ENCODE results near the gene MORN1. TPM values are rescaled to one million over a fixed set of nuclear protein-coding genes. Genes with fewer than 3 reads are reported as not detected.
A peak's percentile ranks its signal among the peaks of the same experiment; 100 is the strongest.

MORN1 gene
- total RNA-seq, 1 donor from 2014 or later = 4.9 TPM

DNA sequence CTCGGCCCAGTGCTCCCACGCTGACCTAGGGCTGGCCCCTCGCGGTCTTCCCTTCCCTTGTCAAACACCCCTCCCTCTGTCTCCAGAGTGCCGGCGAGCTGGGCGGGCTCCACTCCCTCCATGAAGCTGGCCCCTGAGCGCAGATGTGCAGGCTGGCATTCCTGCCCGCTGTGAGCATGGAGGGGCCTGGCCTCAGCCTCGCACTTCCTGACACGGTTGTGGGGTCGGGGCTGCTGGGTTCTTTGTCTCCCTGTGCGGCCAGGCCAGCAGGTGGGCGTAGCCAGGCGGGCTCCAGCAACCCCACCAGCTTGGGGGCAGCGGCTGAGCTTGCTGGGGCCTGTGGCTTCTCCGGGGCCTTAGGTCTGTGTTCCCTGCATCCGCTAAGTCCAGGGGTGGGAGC, 35.2 kb upstream of the MORN1 start:
- DNase-seq (ENCODE audit: missing footprints) (no peak), ATAC-seq (no peak)
- intact Hi-C loops (cut with DNase I) = no loop called here

DNA sequence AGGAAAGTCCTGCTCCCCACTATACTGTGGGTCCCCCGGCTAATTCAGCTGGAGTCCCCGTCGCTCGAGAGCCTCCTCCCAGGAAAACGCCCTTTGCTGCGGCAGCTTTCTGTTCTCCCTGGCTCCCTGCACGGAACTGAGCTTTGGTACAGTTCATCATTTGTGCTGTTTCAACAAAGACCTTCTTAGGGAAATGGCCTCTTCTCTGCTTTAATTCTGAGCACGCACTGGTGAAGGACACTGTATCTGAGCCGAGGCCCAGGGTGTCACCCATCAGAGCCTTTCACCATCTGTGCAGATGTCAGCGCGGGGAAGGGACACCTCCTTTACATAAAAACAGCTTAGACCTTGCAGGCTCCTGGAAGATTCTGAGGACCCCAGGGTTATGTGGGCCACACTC, 34.5 kb upstream of the MORN1 start:
- intact Hi-C loops (cut with DNase I) = no loop called here
- ATAC-seq (no peak), DNase-seq (ENCODE audit: missing footprints) (no peak)

DNA sequence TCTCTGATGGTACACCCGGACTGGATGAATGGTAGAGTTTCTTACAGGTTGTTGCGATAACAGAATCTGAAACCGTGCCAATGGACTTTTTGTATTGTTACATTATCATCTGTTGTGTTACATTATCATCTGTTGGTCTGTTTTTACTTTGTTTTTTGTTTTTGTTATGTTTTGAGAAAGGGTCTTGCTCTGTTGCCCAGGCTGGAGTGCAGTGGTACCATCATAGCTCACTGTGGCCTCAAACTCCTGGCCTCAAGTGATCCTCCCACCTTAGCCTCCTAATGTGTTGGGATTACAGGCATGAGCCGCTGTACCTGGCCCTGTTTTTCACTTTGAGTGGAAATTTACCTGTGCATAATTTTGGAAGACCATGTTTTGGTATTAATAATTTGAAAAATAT, 31.2 kb upstream of the MORN1 start:
- ATAC-seq (no peak), DNase-seq (ENCODE audit: missing footprints) (no peak)
- intact Hi-C loops (cut with DNase I) = no loop called here

DNA sequence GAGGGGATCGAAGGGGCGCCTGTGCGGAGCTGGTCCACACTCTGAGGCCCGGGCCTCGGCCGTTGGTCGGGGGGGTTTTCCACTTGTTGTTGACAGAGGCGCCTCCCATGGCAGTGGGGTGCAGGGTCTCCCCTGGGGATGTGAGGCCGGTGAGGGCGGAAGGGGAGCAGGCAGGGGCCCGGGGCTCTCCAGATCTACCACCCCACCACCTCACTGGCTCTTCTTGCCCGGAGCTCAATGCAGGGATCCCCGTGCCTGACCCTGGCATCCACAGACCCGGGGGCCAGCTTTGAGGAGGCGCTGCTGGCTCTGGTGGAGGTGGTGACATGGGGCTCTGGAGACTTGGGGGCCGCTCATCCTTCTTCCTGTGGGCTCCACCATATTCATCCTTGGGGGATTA, 28.1 kb upstream of the MORN1 start:
- ATAC-seq = no peak
- intact Hi-C loops (cut with DNase I) = loop anchor here (10.0 kb wide), 2 partner anchors 225 to 1005 kb away; no protein-coding TSS in a partner anchor
- no peak for DNase-seq (ENCODE audit: missing footprints)

GRCh38 chr1:2418791-2419320, 27.5 kb upstream of the MORN1 start:
- ATAC-seq = no peak
- no peak for DNase-seq (ENCODE audit: missing footprints)

DNA sequence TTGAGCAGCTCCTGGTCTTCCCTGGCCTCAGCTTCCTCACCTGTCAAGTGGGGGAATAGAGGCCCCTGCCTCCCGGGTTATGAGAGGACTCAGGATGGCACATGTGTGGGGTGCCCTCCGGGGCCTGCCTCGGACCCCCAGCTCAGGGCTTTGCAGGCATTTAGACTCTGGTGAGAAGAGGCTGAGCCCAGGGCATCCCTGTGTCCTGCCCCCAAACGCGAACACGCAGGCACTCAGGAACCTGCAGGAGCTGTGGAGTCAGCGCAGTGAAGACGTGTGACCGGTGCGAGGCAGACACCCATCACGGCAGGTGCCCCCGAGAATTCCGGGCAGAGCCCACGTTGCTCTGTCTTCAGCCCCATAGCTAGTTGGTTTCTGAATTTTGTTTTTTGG, 26.5 kb upstream of the MORN1 start:
- intact Hi-C loops (cut with DNase I) = loop anchor here (10.0 kb wide), 2 partner anchors 227 to 1007 kb away; no protein-coding TSS in a partner anchor
- ATAC-seq (no peak), DNase-seq (ENCODE audit: missing footprints) (no peak)

More at GRCh38 chr1:2418791-2419320, 27.5 kb upstream of the MORN1 start:
- intact Hi-C loops (cut with DNase I) = loop anchor here (10.0 kb wide), 2 partner anchors 226 to 1006 kb away; no protein-coding TSS in a partner anchor

DNA sequence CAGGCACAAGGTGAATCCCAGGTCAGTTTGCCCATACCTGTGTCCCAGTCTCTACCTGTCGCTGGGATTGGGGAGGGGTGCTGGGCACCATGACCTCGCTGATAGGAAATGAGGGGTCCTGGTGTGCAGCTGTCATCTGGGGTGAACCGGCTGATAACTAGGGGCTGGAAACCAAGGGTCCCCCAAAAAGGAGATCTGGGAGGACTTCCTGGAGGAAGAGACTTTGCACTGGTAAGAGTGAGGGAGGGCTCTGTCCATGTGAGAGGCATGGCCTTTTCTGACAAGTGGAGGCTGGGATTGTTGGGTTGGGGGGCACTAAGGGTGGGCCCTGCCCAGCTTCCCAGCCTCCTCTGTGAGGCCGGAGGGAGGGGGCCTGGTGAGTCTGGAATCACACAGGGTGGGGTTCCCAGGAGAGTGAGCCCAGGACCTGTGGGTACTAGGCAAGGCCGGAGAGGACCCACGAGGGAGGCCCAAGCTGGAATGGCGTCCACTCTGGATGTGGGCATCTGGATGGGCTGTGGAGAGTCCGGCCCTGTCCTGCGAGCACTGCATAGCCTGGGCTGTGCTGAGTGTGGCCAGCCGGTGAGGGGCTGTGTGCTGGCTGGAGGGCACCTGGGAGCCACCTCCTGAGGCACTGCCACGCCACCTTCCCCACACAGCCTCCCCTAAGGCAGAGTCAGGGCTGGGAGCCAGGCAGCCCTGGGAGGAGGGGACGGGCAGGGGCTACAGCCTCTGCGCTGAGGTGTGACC, 25.9 kb upstream of the MORN1 start:
- intact Hi-C loops (cut with DNase I) = loop anchor here (10.0 kb wide), 2 partner anchors 228 to 1008 kb away; no protein-coding TSS in a partner anchor
- DNase-seq (ENCODE audit: missing footprints) (no peak), ATAC-seq (no peak)

GRCh38 chr1:2416403-2416802, 25.0 kb upstream of the MORN1 start:
- intact Hi-C loops (cut with DNase I) = loop anchor here (10.0 kb wide), 2 partner anchors 228 to 1008 kb away; no protein-coding TSS in a partner anchor
- ATAC-seq (no peak), DNase-seq (ENCODE audit: missing footprints) (no peak)

DNA sequence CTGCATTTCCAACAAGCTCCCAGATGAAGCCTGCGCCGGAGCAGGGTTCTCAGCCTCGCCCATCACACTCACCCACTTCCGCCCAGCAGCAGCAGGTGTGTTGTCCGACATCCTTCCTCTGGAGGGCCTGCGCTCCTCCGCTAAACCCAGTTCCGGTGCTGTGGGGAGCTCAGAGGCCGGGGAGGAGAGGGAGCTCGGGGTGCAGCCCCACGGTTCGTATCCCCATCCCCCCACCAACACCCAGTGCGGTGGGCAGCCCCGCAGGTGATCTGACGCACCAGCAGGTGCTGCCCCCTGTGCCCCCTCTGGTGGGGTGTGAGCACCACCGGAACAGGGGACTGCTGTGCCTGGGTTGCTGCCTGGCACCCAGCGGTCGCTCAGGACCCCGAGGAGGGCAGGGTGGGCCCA, 24.5 kb upstream of the MORN1 start:
- no peak for ATAC-seq
- no peak for DNase-seq (ENCODE audit: missing footprints)
- intact Hi-C loops (cut with DNase I) = loop anchor here (2.0 to 10.0 kb wide), 3 partner anchors 229 to 1009 kb away; no protein-coding TSS in a partner anchor

- intact Hi-C loops (cut with DNase I) = loop anchor here (2.0 to 10.0 kb wide), 3 partner anchors 229 to 1009 kb away; no protein-coding TSS in a partner anchor
- DNase-seq (ENCODE audit: missing footprints) = no peak
- no peak for ATAC-seq
These were observed 24.0 kb upstream of the MORN1 start for GRCh38 chr1:2415337-2415736.

- DNase-seq (ENCODE audit: missing footprints) = peak; percentile 89
- ATAC-seq = no peak
- intact Hi-C loops (cut with DNase I) = loop anchor here (1.0 to 10.0 kb wide), 5 partner anchors 113 to 1010 kb away; partner anchors contain the start of gene PANK4
These were observed 23.1 kb upstream of the MORN1 start for GRCh38 chr1:2414297-2414958.

DNA sequence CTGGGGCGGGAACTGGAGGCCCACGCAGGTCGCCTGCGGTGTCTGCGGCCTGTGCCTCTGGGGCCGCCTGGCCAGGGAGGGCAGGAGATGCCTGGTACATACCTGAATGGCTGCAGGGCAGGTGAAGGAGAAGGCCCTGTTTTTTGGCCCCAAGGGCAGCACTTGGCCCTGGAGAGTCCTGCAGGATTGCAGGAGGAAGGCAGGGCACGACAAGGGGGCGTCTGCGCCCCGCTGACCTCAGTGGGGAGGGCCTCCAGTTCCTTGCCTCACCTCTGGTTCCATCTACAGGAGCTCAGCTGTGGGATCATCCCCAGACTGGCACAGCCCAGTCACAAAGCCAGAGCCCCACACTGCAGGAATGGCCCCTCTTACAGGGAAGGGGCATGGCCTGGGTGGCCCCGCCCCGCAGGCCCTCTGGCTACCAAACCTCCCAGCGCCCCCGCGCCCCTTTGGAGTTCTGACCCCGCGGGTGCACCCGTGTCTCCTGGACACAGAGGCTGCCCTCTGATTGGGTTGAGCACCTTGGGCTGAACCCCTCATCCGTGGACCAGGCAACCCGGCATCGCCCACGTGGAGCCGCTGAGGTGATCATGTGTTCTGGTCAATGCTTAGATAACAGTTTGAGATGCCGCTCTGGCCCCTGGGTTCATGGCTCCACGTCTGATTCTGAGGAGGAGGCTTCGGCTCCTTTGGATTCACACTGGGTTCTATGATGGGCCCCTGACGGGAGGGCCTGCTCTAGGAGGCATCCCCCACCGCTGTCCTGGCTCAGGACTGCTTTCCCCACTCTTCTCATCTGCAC, 22.3 kb upstream of the MORN1 start:
- DNase-seq (ENCODE audit: missing footprints) (no peak), ATAC-seq (no peak)
- intact Hi-C loops (cut with DNase I) = loop anchor here (1.0 to 10.0 kb wide), 5 partner anchors 114 to 1011 kb away; partner anchors contain the start of gene PANK4

- DNase-seq (ENCODE audit: missing footprints) (no peak), ATAC-seq (no peak)
- intact Hi-C loops (cut with DNase I) = loop anchor here (5.0 to 10.0 kb wide), 3 partner anchors 114 to 1012 kb away; partner anchors contain the start of gene PANK4
These were observed 21.6 kb upstream of the MORN1 start for GRCh38 chr1:2412773-2413494.

DNA sequence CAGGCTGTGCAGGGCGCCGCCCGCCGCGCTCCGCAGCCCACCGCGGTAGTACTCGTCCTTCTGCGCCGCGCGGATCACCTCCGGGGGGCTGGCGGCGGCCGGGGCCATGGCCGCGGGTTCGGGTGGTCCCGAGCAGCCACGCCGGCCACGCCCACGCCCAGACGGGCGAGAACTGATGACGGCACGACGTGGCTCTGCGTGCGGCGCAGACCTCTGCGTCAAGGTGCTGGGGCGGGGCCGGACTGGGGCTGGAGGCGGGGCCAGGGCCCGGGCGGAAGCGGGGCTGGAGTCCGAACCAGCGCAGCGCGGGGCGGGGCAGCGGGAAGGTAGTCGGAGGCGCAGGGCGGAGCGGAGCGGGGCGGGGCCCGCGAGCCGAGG, 21.0 kb upstream of the MORN1 start, which contains the start of gene PEX10:
PEX10 (minus strand) TSS at position 170 of the 378 bp plus-strand sequence; CDS start at position 108, 62 bp downstream.
- intact Hi-C loops (cut with DNase I) = loop anchor here (5.0 to 10.0 kb wide), 3 partner anchors 115 to 1012 kb away; partner anchors contain the start of gene PANK4

GRCh38 chr1:2411801-2412394, 20.5 kb upstream of the MORN1 start:
- no peak for DNase-seq (ENCODE audit: missing footprints)
- intact Hi-C loops (cut with DNase I) = loop anchor here (5.0 to 10.0 kb wide), 3 partner anchors 115 to 1013 kb away; partner anchors contain the start of gene PANK4
- ATAC-seq = no peak

More for the DNA sequence above, 21.0 kb upstream of the MORN1 start, which contains the start of gene PEX10:
- ATAC-seq (peak; percentile 97), DNase-seq (ENCODE audit: missing footprints) (peak; percentile 99)

GRCh38 chr1:2409745-2410144, 18.4 kb upstream of the MORN1 start:
- intact Hi-C loops (cut with DNase I) = loop anchor here (5.0 to 10.0 kb wide), 3 partner anchors 118 to 1015 kb away; partner anchors contain the start of gene PANK4
- DNase-seq (ENCODE audit: missing footprints) (no peak), ATAC-seq (no peak)

GRCh38 chr1:2408859-2409276, 17.5 kb upstream of the MORN1 start:
- no peak for ATAC-seq
- intact Hi-C loops (cut with DNase I) = no loop called here

More at GRCh38 chr1:2408859-2409276, 17.5 kb upstream of the MORN1 start:
- no peak for DNase-seq (ENCODE audit: missing footprints)
